OCI-LY1 (cell line): ENCODE measurements around the gene APBA1.

ENCODE experiments used
- EZH2 ChIP-seq: fragments of 200-600 bp; sonication (generic), shearing (Covaris generic); IDR thresholded peaks from 2 replicates; pipeline ENCODE4 v1.8.0; 2017; ENCODE audit warnings: borderline replicate concordance, mixed run types, mild to moderate bottlenecking, antibody characterized with exemption, low read length, moderate library complexity, mixed read lengths
- TF ChIP-seq, protein P1 (sequence below): fragments of 200-600 bp; sonication (generic), shearing (Covaris generic); IDR thresholded peaks from 2 replicates; pipeline ENCODE4 v1.5.1; 2017; ENCODE audit warnings: mild to moderate bottlenecking, antibody characterized with exemption, low read length, moderate library complexity, mixed read lengths

DNA sequence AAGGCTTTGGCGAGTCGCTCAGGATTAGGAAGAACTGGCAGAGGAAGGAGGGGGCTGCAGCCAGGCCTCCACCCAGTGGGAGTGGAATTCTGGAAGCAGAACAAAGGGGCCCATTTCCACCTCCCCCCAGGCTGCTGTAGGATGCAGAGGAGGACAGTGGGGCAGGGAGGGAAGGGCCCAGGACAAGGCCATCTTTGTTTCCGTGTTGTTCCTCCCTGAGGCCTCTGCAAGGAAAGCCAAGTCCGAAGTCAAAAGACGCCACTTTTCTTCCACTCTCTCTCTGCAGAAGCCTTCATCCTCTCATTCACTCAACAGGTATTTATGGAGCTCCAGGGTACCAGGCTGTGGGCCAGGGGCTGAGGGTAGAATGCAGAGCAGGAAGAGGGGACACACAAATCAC, 276.5 kb downstream of the APBA1 start:
- TF ChIP-seq, protein P1, sequence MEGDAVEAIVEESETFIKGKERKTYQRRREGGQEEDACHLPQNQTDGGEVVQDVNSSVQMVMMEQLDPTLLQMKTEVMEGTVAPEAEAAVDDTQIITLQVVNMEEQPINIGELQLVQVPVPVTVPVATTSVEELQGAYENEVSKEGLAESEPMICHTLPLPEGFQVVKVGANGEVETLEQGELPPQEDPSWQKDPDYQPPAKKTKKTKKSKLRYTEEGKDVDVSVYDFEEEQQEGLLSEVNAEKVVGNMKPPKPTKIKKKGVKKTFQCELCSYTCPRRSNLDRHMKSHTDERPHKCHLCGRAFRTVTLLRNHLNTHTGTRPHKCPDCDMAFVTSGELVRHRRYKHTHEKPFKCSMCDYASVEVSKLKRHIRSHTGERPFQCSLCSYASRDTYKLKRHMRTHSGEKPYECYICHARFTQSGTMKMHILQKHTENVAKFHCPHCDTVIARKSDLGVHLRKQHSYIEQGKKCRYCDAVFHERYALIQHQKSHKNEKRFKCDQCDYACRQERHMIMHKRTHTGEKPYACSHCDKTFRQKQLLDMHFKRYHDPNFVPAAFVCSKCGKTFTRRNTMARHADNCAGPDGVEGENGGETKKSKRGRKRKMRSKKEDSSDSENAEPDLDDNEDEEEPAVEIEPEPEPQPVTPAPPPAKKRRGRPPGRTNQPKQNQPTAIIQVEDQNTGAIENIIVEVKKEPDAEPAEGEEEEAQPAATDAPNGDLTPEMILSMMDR: no peak
- TF ChIP-seq EZH2: no peak
